Activated CD8-positive, alpha-beta memory T cell treated with anti-CD3 and anti-CD28 coated beads, Interleukin-2, amount 50 U/mL, for 24 hours (primary cell): ENCODE measurements around the gene NR3C2.
"Not testable (repeated sequence)": the region's sequence is repeated elsewhere in the genome, so short reads cannot be mapped to it uniquely, and the experiment has no call there.

ENCODE experiments used
- DNase-seq: peaks from one replicate; pipeline ENCODE4 v3.0.0-alpha.2; 2020; ENCODE audit errors: extremely low read depth

Gene NR3C2

GRCh38 chr4:148170408-148171365 is 271.5 kb downstream of the NR3C2 start:
- no peak for DNase-seq

- DNase-seq, result no peak
Observed at GRCh38 chr4:148166132-148166591, 276.1 kb downstream of the NR3C2 start.

- DNase-seq, result no peak
Observed at GRCh38 chr4:148164557-148164956, 277.7 kb downstream of the NR3C2 start.

GRCh38 chr4:148162991-148163390 is 279.2 kb downstream of the NR3C2 start:
- DNase-seq, result no peak

GRCh38 chr4:148162519-148162918 is 279.7 kb downstream of the NR3C2 start:
- no peak for DNase-seq

- DNase-seq, result no peak
Observed at GRCh38 chr4:148161601-148162000, 280.6 kb downstream of the NR3C2 start.

- DNase-seq, result no peak
Observed at GRCh38 chr4:148159793-148160192, 282.4 kb downstream of the NR3C2 start.

- no peak for DNase-seq
Observed at GRCh38 chr4:148154769-148155168, 287.4 kb downstream of the NR3C2 start.

GRCh38 chr4:148152868-148153625 is 289.2 kb downstream of the NR3C2 start:
- DNase-seq, result no peak

- DNase-seq, result no peak
Observed at GRCh38 chr4:148151806-148152205, 290.4 kb downstream of the NR3C2 start.

GRCh38 chr4:148145475-148145874 is 296.7 kb downstream of the NR3C2 start:
- DNase-seq, result no peak

- DNase-seq, result no peak
Observed at GRCh38 chr4:148143174-148143573, 299.0 kb downstream of the NR3C2 start.

GRCh38 chr4:148141501-148141900 is 300.7 kb downstream of the NR3C2 start:
- DNase-seq, result no peak

- no peak for DNase-seq
Observed at GRCh38 chr4:148126825-148127224, 315.4 kb downstream of the NR3C2 start.

- DNase-seq, result no peak
Observed at GRCh38 chr4:148124512-148124911, 317.7 kb downstream of the NR3C2 start.

- DNase-seq, result not testable (repeated sequence)
Observed at GRCh38 chr4:148123161-148123560, 319.1 kb downstream of the NR3C2 start.

GRCh38 chr4:148120216-148120615 is 322.0 kb downstream of the NR3C2 start:
- no peak for DNase-seq

GRCh38 chr4:148118633-148119032 is 323.6 kb downstream of the NR3C2 start:
- no peak for DNase-seq

GRCh38 chr4:148118179-148118578 is 324.0 kb downstream of the NR3C2 start:
- DNase-seq, result no peak

GRCh38 chr4:148116969-148117368 is 325.2 kb downstream of the NR3C2 start:
- no peak for DNase-seq

GRCh38 chr4:148116264-148116663 is 325.9 kb downstream of the NR3C2 start:
- DNase-seq, result no peak

- no peak for DNase-seq
Observed at GRCh38 chr4:148114436-148114835, 327.8 kb downstream of the NR3C2 start.
